GM18870 (cell line): Measurements from ENCODE around the gene TTC7B.
"Not testable (repeated sequence)": the region's sequence is repeated elsewhere in the genome, so short reads cannot be mapped to it uniquely, and the experiment has no call there.

ENCODE experiments used
- ATAC-seq: cut with Tn5 transposase; IDR thresholded peaks from one replicate; pipeline ENCODE4 v1.9.1; 2021; ENCODE audit warnings: moderate library complexity; ENCODE audit not compliant: unreplicated experiment

The TTC7B gene, protein sequence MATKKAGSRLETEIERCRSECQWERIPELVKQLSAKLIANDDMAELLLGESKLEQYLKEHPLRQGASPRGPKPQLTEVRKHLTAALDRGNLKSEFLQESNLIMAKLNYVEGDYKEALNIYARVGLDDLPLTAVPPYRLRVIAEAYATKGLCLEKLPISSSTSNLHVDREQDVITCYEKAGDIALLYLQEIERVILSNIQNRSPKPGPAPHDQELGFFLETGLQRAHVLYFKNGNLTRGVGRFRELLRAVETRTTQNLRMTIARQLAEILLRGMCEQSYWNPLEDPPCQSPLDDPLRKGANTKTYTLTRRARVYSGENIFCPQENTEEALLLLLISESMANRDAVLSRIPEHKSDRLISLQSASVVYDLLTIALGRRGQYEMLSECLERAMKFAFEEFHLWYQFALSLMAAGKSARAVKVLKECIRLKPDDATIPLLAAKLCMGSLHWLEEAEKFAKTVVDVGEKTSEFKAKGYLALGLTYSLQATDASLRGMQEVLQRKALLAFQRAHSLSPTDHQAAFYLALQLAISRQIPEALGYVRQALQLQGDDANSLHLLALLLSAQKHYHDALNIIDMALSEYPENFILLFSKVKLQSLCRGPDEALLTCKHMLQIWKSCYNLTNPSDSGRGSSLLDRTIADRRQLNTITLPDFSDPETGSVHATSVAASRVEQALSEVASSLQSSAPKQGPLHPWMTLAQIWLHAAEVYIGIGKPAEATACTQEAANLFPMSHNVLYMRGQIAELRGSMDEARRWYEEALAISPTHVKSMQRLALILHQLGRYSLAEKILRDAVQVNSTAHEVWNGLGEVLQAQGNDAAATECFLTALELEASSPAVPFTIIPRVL

DNA sequence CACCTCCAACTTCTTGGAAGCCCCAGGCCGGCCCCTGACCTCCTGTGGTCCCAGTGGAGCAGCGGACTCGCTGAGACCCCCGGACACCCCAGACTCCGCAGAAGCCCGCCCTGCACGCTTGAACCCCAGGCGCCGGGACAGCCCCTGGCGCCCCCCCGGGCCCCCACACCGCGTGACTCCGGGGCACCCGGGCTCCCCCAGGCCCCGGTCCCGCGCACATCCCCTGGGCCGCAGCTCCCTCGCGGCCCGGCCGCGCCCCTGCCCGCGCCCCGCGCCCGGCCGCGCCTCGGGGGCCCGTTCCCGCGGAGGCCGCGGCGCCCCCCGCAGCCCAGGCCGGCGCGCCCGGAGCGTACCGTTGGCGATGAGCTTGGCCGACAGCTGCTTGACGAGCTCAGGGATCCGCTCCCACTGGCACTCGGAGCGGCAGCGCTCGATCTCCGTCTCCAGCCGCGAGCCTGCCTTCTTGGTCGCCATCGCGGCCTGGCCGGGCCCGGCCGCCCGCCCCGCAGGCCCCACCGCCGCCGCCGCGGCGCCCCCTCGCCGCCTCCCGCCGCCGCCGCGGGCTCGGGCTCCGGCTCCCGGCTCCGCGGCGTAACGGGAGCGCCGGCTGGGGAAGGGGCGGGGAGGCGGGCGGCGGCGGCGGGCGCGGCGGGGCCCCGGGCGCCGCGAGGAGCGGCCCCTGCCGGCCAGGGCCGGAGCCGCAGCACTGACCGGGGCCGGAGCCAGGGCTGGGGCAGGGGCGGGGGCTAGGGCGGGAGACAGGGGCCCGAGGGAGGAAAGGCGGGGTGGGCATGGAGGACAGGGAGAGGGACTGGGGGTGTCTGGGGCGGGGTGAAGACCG, at the start of gene TTC7B:
TSS of gene TTC7B (minus strand) at position 609 of the 841 bp plus-strand sequence. CDS start at position 474, 135 bp downstream.
- ATAC-seq: no peak

DNA sequence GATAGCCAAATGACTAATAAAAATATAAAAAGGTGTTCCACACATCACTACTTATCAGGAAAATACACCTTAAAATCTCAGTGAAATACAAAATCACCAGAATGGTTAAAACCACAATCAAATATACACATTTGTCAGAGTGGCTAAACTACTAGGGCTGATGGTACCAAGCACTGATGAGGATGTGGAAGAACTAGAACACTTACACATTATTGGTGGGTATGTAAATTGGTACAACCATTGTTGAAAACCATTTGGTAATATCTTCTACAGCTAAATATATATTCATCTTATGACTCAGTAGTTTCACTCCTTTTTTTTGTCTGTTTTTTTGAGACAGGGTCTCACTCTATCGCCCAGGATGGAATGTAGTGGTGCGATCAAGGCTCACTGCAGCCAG, 48.5 kb upstream of the TTC7B start:
- ATAC-seq: no peak

DNA sequence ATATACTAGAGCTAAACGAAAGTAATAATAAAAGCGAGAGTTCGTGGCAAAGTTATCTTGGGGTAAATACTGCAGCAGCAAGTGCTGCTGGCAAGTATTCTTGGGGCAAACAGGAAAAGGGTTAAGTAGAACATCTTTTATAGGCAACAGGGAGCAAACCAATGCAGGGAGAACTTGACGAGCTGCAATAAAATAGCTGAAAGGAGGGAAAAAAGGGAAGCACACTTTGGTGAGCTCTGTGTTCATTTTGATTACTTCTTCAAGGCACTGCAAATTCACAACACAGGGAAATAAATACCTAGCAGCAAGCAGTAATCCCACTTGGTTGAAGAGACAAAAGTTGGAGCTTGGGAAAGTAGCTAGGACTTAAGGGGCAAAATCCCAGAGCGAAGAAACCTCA, 42.3 kb upstream of the TTC7B start:
- ATAC-seq: no peak

DNA sequence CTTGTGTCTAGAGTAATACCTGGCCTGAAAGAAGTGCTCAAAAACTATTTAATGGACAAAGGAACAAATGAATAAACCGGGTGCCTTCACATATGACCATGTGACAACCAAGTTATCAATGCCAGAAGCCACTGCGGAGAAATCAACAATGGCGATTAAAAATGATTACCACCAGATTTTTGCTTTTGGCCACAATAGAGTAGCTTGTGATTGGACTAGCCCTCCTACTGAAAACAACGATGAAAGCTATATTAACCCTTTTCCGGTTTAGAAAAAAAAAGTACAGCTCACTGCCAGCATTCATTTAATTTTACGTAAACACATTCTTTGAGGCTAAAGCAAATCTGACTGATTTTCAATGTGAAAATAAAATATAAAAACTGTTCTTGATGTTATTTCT, 41.6 kb upstream of the TTC7B start:
- ATAC-seq: no peak

DNA sequence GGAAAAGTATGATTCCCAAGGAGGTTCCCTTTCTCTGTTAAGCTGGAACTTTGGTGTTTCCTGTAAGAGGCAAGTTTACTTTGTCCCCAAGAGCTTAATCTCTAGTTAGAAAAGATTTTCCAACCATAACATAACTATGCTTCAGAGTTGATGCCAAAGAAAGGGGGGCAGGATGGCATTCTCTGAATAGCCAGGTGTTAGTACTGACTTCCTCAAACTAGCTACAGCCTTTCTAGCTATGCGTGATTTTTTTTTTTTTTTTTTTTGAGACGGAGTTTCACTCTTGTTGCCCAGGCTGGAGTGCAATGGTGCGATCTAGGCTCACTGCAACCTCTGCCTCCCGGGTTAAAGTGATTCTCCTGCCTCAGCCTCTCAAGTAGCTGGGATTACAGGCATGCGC, 39.9 kb upstream of the TTC7B start:
- not testable (repeated sequence) for ATAC-seq

DNA sequence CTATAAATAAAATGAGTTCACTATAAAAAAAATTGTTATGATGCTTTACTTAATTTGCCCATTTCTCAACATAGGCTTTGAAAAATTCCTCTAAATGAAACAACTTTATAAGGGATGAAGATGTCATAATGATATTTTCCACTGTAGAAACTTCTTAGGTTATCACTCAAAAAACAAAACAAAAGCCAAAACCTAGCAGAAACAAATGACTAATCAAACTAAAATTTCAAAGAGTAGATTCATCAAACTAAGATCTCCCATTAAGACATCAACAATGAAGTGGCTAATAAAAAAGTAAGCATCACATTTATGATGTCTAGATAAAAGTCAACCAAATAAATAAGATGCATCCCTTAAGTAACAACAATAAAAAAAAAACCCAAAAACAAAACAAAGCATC, 36.9 kb upstream of the TTC7B start:
- no peak for ATAC-seq

DNA sequence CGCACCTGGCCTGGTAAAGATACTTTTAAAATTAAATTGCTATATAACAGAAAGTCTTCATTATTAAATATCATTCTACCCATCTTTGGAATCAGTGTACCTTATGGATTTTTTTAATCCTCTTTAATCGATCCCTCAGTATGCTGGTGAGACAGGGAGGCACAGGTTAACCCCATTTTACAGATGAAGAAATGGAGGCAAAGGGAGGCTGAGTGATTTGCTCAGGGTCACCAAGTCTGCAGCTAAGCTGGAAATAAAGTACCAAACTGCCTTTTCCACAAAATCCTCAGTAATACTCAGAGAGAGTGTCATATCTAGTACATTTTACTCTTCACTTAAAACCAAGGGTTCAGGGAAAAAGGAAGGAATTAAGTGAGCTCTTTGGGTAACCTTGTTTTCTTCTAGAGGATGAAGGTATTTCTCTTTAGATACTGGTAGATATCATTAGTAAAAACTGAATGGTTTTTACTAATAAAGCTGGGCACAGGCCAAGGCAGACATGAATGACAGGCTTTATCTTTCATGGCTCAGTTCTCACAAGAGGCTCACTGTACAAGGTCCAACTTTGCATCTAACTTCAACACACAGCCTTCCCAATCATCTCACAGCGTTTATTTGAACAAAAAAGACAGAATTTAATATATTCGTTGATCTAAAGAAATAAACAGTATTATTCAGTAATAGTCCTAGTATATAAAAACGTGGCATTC, 35.3 kb upstream of the TTC7B start:
- no peak for ATAC-seq

DNA sequence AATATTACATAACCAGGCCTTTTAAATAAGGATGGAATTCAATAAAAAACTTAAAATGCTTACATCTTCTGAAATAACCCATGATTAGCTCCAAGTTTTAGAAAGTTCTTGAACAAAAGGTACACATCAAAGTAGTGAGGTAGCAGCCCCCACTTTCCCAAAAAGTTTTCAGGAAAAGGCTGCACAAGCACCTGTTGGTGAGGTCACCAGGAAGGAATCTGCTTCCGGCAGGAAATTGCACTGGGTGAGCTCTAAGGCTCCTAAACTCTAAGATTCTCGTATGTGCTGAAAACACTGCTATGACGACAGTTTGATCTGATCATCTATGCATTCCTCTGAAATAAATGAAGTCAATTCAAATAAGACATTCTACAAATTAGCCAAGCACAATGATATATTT, 34.3 kb upstream of the TTC7B start:
- ATAC-seq: no peak

DNA sequence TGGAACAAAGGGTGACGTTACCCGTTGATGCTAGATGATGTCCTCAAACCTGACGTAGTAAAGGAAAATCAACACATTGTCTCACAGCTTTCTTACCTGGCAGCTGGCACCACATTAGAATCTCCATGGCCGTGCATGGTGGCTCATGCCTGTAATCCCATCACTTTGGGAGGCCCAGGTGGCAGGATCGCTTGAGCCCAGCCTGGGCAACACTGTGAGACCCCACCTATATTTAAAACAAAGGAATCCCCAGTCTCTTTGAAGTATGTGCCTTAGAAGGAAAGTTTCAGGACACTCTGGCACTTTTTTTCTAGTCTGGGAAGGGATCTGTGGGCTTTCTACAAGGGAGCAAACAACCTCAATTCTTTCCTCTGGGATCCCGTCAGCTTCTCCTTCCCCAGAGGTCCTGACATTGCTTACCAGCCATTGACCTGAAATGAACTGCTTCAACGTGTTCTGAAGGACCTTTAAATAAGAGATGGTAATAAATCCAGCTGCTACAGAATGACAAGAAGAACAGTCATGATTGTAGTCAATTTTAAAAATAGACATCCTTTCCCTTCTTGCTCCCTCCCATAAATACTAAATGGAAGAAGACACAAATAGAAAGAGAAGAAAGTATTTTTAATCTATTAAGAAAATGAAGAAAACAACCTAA, 33.7 kb upstream of the TTC7B start:
- ATAC-seq: no peak

DNA sequence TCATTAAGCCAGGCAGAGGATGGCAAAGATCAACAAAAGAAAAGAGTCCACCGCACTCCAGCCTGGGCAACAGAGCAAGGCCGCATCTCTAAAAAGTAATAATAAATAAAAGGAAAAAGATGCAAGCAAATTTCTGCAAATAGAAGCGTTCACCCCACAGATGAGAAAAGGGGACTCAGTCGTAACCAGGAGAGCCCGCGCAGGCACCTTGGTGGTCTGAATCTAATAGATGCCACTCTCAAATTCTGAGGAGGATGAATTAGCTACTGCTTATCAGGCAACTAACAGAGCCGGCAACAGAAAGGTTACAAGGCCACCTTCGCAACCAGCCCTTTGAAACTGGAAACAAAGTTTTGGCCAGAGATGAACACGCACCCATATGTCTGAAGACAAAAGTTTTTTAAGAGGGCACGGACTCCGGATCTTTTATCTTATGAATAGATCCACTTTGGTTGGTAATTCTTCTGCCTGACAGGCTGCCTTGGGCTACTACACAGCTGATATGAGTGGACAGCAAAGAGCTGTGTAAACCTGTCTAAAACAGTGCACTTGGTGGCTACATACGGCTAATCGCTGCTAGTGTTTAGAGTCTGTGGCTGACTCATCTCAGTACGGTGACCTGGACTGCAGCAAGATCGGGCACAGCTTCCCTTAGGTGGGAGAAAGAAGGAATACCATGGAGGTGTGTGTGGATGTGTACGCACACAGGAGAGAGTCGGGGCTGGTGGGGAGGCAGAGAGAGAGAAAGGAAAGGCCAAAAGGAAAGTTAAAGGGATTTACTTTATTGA, 32.9 kb upstream of the TTC7B start:
- no peak for ATAC-seq

DNA sequence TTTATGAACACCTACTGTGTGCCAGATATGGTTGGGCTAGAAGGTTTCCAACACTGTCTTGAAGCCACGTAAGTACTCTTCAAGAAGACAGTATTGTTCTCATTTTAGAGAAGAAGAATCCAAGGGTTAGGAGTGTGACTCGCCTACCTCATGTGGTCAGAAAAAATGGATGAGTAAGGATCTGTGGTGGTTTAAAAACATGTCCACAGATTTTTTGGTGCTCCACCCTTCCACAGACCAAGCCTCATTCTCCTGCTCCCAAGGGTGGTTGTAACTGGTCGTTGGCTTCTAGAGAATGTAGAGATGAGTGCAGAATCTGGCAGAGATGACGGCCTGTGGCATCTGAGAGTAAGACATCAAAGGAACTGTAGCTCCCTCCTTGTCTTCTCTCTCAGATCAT, 30.3 kb upstream of the TTC7B start:
- ATAC-seq: no peak

DNA sequence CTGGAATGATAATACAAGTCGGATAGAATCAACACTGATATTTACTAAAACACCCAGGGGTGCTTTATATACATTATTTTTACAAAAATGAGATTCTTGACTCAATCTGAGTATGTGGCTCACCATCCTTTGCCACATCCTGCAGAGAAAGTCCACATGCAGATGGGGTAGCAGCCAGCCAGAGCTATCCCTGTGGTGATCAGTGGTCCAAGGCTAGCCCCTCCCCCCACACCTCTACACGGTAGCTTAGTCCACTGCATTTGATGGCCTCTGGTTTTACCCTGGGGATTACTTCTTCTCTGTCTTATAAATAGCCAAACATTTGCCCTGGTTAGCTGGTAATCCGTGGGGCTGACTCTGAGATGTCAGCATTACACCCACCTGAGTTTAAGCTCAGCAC, 28.1 kb upstream of the TTC7B start:
- ATAC-seq: no peak

DNA sequence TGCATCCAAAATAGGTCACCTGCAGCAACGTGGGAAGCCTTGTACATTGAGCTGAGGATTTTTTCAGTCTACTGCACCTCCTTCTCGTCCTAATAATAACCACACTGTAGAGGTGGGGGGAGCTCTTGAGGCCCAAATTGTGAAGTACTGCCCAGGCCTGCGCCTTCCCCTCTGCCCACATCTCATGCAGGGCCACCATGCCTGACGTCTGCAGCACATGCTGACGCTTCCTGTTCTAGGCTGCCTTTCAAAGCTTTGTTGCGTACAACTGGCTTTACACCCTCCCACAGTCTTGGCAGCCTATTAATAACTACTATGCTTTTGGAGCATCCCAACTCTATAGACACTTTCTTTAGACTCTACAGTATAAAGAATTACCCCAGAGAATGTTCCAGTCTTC, 26.5 kb upstream of the TTC7B start:
- no peak for ATAC-seq

DNA sequence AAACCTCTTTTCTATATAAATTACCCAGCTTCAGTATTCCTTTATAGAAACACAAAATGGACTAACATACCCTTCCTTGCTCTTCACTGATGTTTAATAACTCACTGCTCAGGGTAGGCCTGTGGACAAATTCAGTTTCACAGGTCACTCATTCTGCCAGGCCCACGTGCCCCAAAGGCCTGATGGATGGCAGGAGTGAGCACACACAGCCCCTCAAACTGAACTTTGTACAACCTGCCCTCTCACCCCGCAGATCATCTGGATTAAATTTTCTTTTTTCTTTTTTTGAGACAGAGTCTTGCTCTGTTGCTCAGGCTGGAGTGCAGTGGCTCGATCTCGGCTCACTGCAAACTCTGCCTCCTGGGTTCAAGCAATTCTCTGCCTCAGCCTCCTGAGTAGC, 24.4 kb upstream of the TTC7B start:
- ATAC-seq: not testable (repeated sequence)

DNA sequence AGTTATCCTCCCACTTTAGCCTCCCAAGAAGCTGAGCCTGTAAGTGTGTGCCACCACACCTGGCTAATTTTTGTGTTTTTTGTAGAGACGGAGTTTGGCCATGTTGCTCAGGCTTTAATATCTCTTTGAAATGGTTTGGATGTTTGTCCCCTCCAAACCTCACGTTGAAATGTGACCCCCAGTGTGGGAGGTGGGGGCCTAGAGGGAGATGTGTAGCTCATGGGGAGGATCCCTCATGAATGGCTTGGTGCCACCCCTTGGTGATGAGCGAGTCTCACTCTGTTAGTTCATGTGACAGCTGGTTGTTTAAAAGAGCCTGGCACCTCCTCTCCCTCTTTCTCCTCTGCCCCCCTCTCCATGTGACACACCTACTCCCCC, 23.6 kb upstream of the TTC7B start:
- ATAC-seq: no peak

DNA sequence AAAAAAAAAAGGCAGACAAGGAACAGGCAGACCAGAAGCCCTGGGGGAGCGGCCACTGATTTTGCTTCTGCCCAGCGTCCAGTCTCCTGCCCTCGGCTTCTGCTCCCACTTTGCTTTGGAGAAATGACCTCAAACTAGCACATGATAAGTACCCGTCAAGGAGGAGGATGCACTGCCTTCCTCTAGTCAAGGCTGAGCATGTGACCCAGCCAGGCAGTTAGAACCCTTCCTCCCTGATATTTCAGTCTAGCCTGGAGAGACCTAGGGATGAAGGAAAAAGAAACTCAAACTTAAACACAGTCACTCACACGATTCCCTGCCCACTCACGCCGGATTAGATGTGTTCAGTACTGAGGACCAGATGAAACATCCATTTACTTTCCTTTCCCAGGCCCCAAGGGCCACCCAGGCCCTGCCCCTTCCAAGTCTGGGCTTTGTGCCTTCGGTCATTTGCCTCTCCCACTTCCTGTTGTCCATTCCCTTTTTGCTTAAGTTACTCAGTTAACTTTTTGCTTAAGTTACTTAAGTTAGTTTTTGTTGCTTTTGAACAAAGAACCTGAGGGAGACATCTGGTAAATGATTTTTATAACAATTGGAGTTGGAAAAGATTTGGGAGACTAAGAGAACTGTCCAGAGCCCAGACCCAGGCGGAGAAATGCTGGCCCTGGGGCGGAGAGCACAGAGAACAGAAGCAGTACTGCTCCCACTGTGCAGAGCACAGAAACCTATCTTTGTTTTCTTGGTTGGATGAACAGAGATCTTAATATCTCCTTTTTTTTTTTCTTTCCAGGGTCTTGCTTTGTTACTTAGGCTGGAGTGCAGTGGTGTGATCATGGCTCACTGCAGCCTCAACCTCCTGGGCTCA, 23.0 kb upstream of the TTC7B start:
- no peak for ATAC-seq

DNA sequence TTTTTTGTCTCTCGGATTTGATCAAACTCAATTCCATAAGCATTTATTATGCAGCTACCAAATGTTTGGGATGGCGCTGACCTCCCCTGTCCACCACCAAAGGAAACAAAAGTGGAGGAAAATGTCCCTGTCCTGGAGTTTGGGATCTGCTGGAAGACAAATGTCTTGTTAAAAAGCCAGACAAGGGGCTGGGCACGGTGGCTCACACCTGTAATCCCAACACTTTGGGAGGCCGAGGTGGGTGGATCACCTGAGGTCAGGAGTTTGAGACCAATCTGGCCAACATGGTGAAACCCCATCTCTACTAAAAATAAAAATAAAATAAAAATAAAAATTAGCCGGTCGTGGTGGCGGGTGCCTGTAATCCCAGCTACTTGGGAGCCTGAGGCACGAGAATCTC, 22.3 kb upstream of the TTC7B start:
- not testable (repeated sequence) for ATAC-seq

DNA sequence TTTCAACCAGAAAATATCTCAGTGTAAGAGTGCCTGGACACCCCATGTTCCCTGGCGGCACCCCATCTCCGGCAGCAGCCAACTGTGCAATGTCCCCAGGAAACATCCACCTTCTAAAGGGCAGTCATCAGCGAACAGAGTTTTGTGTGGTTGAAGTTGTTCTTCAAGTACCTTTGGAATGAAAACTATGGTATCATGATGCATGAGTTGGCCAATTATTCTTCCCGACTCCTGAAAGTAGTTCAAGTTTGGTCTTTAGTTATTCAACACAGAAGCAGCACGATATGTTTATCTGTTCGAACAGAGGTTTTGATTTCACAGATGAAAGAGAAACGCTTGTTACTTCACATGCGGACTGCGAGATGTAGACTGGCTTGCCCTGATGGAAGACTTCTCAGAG, 21.1 kb upstream of the TTC7B start:
- ATAC-seq: no peak

DNA sequence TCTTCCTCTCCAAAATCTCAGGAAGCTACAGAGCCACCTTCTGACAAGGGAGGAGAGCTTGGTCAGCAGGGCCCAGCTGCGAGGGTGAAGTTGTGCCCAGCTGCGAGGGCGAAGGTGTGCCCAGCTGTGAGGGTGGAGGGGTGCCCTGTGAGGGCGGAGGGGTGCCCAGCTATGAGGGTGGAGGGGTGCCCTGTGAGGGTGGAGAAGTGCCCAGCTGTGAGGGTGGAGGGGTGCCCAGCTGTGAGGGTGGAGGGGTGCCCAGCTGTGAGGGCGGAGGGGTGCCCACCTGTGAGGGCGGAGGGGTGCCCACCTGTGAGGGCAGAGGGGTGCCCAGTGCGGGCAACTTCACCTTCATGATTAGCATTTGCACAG, 20.4 kb upstream of the TTC7B start:
- no peak for ATAC-seq
